NCI-H524 treated with DMSO at 0.1 percent for 48 hours (cell line): ENCODE results near the gene GDF7.
A peak's percentile ranks its signal among the peaks of the same experiment; 100 is the strongest.

Source experiments
- DNase-seq: peaks from one replicate; lab custom pipeline; 2025; lab: John Stamatoyannopoulos, UW

Gene GDF7

DNA sequence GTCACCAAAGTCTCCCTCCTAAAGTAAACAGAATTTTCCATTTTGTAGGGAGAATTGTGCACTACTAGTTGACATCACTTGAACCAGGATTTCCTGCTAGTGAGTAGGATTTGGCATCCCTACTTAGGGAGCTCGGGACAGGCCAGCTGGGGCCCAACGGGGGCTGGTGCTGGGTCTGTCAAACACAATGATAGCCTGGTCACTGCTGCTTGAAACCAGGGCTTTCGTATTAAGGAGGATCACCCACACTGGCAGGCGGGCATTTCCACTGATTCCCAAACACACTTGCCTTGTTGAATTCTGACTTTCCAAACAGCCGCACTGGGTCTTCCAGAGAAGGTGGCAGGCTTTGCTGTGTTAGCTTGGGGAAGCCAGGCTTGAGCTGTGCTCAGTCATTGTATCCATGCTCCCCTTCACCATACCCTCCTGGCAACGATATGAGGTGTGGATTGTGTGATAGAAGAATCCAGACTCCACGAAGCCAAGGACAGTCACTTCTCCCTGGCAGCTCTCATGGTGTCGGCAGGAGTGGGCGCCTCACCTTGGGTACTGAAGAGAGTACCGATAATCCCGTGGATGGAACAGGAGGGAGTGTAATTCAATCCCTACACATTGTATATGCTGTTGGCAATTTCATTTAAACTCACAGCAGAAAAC is 7.5 kb downstream of the GDF7 start:
- peak; percentile 13 for DNase-seq

DNA sequence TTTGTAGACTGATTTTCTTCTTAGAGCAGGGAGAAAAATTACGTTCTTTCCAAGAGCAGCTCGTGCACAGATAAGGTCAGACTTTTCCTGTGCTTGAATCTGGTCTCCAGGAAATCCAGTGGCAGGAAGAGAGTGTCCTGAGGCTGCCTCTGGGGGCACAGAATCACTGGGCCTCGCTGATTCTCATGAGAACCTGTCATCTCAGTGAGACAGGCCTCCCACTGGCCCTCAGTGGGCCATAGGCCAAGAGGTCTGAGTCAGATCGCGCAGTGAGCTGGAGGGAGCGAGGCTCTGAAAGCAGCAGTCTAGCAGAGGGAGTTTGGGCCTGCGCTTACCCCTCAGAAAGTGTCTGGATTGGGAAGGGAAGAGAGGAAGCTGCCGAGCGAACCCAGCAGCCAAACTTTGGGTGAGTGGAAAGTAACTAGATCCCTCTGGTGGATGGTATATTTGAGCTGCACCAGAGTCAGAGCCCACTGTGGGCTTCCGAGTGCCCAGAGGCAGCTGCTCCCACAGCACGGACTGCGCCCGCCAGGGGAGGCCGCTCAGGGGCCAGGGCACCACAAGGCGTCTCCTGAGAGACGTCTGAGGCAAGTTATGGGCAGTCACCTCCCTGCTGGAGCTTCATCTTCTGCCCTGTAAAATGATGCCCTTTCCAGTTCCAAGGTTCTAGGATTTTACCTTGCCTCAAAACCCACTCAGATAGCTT is 8.2 kb downstream of the GDF7 start:
- no peak for DNase-seq

DNA sequence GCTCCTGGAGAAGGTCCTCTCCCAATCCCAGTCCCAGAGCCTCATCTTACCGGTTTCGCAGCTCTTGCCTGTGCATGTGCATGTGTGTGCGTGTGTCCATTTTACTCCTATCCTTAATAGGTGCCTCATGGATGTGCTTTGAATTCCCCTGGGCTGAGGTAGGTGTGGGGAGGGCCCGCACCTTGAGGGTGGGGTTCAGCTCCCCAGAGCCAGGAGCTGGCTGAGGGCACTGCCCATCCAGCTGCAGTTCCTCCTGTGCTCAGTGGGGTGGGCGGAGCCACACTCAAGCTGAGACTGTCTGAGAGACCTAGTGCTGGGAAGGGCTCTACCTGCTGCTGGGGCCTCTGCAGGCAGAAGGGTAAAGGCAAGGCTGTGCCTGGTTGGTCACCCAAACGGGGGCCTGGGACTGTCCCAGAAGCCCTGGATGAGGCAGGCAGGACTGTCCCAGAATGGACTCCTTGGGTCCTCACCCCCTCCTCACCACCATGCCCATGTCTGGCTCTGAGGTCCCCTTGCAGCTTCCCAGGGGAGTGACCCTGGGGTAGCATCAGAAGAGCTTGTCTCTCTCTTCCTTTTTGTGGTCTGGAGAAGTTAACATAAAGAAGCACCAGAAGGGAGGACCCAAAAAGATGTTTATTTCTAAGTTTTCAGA is 8.9 kb downstream of the GDF7 start:
- DNase-seq = no peak

DNA sequence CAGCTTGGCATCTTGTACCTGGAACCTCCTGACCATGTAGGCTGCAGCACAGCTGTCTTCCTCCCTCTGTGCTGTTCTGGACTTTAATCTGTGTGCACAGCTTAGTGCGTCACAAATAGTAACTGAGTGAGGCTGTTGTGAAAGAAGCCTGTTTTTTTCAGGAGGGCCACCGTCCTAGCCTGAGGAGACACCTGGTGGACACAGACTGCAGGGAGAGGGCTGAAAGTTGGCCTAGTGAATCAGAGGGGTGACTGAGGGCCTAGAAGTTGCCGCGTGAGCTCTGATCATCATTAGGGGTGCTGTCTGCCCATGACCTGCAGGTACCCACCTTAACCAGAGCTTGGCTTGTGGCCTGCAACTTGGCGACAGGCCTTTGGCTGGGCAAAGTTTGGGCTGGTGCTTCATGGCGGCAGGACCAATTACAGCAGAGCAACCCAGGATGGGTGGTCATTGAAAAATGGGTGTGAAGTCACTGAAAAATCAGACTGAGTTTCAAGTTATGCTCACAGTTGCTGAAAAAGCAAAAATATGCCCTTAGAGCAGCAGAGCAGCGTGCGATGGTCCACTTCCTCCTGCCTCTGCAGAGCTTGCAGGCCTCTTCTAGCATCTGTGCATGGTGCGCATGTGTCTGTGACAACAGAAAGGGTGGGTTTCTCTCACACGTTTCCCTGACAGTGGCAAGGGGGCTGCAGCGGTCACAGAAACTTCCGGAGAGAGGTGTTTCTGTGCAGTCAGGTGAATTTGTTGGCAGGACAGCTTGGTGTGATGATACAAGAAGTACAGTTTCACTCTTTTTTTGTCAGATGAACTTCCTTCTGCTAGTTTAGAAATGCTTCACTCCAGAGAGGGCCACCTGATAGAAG is 9.6 kb downstream of the GDF7 start:
- no peak for DNase-seq

DNA sequence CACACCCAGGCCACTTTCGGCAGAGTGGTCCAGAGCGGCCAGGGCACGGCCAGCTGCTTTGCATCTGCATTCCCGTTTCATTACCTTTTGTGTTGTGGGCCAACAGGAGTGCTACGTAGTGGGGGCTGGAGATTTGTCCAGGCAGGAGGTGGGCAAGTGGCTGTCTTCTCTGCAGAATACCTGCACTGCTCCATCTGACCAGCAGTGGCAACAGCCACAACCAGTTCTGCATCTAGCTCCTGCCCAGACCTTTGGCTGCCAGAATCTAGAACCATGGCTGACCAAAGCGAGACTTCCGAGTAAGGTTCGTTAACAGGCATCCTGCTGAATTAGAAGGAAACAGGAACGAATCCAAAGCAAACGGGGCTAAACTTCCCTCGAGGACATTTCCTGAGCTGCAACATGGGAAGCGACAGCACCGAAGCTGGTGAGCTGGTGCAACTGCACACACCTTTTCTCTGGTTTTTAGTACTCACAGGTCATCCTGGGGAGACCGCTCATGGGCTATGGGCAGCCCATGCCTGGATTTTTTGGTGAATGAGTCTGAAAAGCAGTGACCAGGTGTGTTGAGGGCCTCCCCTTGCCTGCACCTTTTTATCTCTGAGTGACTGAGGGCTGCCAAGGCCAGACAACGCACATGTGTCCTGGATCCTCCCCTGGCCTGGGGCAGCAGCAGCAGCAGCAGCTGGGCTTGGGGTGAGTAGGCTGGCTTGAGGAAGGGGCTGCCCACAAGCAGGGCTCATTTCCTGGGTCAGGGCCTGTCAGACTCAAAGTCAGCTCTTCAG is 10.5 kb downstream of the GDF7 start:
- no peak for DNase-seq

- no peak for DNase-seq
Measured at GRCh38 chr2:20678086-20678395, 11.1 kb downstream of the GDF7 start.

GRCh38 chr2:20678780-20679179 is 11.8 kb downstream of the GDF7 start:
- no peak for DNase-seq

- no peak for DNase-seq
Measured at GRCh38 chr2:20680744-20681375, 13.9 kb downstream of the GDF7 start.

DNA sequence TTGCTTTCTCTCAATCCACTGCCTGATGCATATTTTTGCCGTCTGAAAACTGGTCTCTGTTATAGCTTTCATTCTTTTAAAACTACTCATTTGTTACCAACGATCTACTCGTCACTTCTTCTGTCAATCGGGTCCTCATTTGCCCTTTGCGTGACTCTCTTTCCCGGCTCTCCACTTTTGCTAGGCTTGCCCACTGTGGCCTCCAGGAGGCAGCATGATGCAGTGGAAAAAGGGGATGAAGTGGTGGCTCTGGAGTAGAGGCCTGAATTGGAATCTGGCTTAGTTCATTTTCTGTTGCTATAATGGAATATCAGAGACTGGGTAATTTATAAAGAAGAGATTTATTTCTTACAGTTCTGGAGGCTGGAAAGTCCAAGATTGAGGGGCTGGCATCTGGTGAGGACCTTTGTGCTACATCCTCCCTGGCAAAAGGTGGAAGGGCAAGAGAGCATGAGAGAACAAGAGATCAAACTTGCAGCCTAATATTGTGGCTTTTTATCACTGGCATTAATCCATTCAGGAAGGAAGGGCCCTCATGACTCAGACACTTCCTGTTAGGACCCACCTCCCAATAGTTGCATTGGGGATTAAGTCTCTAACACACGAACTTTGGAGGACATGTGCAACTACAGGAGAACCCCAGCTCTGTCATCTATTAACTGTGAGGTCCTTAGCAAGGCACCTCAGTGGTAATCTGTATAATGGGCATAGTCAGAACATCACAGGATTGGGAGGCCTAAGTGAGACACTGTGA is 15.4 kb downstream of the GDF7 start:
- DNase-seq = no peak

DNA sequence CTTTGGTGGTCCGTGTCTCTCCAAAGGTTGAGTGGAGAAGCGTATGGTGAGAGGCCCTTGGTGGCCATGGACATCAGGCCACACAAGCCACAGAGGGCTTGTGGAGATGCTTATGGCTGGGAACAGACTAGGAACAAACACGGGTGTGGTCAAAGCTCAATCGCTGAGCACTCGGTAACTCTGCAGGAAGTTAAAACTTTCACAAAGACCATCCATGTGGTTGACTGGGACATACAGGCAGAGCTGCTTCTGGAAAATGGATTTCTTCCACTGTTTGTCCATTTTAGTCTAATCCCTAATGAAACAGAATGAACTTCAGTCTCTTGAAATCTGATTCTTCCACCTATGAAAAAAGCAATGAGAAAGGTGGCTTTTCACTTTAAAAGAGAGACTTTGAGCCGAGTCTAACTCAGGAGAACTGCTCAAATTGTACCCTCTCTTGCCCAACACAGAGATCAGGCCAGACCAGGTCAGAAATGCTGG is 17.7 kb downstream of the GDF7 start:
- no peak for DNase-seq

DNA sequence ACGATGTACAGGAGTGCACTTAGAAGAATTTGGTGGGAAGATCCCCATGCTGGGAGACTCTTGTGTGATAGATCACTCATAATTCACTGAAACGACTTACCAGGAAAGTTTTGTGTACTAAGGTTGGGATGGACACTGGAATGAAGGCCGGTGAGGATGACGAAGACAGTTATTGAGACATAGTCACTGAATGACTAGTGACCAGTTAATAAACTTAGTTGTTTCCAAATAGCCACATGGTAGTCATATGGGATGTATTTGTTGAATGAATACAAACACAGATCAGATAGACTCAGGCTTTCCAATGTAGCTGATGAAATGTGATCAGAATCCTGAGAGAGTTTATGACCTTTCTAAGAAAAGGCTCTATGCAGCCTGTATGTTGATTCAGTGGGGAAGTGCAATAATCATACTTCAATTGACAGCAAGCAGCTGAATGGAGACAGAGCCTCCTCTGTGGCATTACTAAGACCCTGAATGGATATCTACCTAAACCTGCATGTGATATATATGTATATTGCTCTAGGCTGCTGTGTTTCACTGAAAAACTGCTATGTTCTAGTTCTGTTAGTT is 20.4 kb downstream of the GDF7 start:
- DNase-seq = no peak

DNA sequence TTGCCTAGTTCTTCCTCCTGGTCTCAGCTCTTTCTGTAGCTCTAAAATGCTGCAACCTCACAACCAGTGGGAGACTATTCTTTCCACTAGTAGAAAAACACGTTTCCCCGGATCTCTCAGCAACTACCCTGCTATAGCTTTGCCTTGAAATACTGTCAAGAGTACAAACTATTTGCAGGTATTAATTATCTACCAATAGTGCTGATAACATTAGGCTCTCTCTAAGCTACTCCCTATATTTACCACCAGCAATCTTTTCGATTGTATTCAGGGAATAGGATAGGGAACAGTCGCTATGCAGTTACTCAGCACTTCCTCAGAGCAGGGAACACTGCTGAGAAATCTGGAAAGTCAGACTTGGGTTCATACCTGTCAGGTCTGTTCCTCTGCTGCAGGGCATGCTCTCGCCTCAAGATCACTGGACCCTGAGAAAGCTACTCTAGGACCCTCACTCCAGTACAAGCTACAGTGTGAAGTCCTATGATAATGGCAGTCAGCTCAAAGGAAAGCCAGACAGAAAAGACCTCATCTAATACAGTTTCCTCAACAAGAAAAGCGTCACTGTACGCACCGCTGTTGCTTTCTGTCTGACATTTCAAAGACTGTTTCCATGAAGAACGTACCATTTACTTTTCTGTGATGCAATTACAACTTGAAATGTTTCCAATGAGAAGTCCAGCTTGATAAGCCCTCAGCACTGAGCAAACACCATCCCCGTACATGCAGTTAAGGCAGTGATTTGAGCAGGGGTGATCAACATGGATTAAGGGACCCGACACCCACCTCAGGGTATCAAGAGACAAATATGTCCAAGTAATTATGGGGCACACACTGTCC is 22.7 kb downstream of the GDF7 start:
- DNase-seq = no peak

- no peak for DNase-seq
Measured at GRCh38 chr2:20691076-20691734, 24.3 kb downstream of the GDF7 start.

- DNase-seq = no peak
Measured at GRCh38 chr2:20692081-20692480, 25.1 kb downstream of the GDF7 start.

DNA sequence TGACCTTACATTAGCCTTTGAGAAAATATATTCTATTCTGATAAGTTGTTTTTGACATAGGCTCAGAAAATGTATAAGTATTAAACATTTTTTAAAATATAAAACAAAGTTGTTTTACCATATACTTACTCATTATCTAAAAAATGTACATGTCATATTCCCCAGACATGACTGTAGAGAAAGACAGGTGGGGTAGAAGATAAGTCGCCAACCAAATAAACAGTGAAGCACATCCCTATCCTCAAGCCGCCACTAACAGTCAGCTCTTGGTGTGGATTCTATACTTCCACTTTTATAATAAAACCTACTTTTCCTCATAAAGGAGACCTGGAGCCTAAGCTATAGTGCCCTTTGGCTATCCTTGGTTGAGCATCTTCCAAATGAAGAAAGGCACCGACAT is 26.4 kb downstream of the GDF7 start:
- DNase-seq = no peak

- no peak for DNase-seq
Measured at GRCh38 chr2:20696366-20696765, 29.4 kb downstream of the GDF7 start.

- no peak for DNase-seq
Measured at GRCh38 chr2:20697322-20697934, 30.5 kb downstream of the GDF7 start.
